ENCODE data around the gene METAP1D.

DNA sequence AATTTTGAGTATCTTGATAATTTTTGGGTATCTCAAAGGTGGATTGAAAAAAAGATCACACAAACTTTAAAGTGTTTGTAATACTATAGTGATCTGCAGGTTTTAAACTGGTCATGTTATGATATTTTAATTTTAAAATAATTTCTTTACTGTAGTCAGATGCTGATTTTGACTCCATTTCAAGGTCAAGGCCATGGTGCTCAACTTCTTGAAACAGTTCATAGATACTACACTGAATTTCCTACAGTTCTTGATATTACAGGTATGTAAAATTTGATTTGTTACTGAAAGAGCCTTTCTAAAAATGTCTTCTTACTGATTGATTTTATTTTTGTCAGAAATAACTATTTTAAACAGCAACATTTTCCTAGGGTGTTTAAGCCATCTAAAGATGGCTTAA, 33.1 kb upstream of the METAP1D start:
- TF ChIP-seq, protein P1, sequence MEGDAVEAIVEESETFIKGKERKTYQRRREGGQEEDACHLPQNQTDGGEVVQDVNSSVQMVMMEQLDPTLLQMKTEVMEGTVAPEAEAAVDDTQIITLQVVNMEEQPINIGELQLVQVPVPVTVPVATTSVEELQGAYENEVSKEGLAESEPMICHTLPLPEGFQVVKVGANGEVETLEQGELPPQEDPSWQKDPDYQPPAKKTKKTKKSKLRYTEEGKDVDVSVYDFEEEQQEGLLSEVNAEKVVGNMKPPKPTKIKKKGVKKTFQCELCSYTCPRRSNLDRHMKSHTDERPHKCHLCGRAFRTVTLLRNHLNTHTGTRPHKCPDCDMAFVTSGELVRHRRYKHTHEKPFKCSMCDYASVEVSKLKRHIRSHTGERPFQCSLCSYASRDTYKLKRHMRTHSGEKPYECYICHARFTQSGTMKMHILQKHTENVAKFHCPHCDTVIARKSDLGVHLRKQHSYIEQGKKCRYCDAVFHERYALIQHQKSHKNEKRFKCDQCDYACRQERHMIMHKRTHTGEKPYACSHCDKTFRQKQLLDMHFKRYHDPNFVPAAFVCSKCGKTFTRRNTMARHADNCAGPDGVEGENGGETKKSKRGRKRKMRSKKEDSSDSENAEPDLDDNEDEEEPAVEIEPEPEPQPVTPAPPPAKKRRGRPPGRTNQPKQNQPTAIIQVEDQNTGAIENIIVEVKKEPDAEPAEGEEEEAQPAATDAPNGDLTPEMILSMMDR (IDR thresholded peaks at IDR 0.05), result no peak
- no peak for TF ChIP-seq POLR2A (IDR thresholded peaks at IDR 0.05)

Measured in thyroid gland (tissue), 4 donors.